Fibroblast of mammary gland (primary cell): Measurements from ENCODE around the gene NEK10.

Experiments used
- DNase-seq: peaks from one replicate; pipeline ENCODE4 v3.0.0-alpha.2; 2010; ENCODE audit warnings: low read depth
- H3K4me3 ChIP-seq: 2 replicates; pipeline ENCODE4 v1.5.1; 2011; ENCODE audit warnings: low read depth, mild to moderate bottlenecking, low read length, moderate library complexity; ENCODE audit not compliant: control insufficient read depth
- CTCF ChIP-seq: conservative IDR thresholded peaks from 2 replicates; pipeline ENCODE4 v1.5.1; 2011; ENCODE audit warnings: low read depth, low read length, inconsistent platforms; ENCODE audit not compliant: control insufficient read depth, insufficient read depth

Gene NEK10

GRCh38 chr3:27220166-27220565 is 149.0 kb downstream of the NEK10 start:
- no peak for TF ChIP-seq CTCF
- DNase-seq, result peak; percentile 15
- H3K4me3 ChIP-seq, result no peak overlapping the region

- no peak for TF ChIP-seq CTCF
- no peak overlapping the region for H3K4me3 ChIP-seq
- peak; percentile 41 for DNase-seq
These were observed 149.9 kb downstream of the NEK10 start for GRCh38 chr3:27219127-27219845.

- DNase-seq, result peak; percentile 61
- TF ChIP-seq CTCF, result no peak
These were observed 152.1 kb downstream of the NEK10 start for GRCh38 chr3:27216955-27217552.

GRCh38 chr3:27216295-27216855 is 152.8 kb downstream of the NEK10 start:
- TF ChIP-seq CTCF, result no peak

More at GRCh38 chr3:27216955-27217552, 152.1 kb downstream of the NEK10 start:
- H3K4me3 ChIP-seq, result no peak overlapping the region

GRCh38 chr3:27213450-27213849 is 155.7 kb downstream of the NEK10 start:
- H3K4me3 ChIP-seq, result no peak overlapping the region
- DNase-seq, result no peak
- no peak for TF ChIP-seq CTCF

More at GRCh38 chr3:27216295-27216855, 152.8 kb downstream of the NEK10 start:
- no peak for DNase-seq
- H3K4me3 ChIP-seq, result no peak overlapping the region

- DNase-seq, result no peak
- TF ChIP-seq CTCF, result no peak
- no peak overlapping the region for H3K4me3 ChIP-seq
These were observed 159.4 kb downstream of the NEK10 start for GRCh38 chr3:27209617-27210264.
